Activated CD8-positive, alpha-beta T cell treated with anti-CD3 and anti-CD28 coated beads, Interleukin-2, amount 10 ng/mL, durations not matched to agents 7 days and 5 days (primary cell): ENCODE results near the gene SBDS. TPM values are rescaled to one million over a fixed set of nuclear protein-coding genes. Genes with fewer than 3 reads are reported as not detected.

Source experiments
- total RNA-seq, 2 experiments: library from RNA; stranded (reverse); gene quantifications; one replicate each; pipeline ENCODE4 v1.2.3, GENCODE V29; 2021

The SBDS gene
- total RNA-seq, 2 experiments from 2014 or later = 40.1 to 40.8 TPM

Other genes starting within 250 kb of the SBDS start
- 10 to 100 TPM; 80.0 to 91.4 TPM for gene TMEM248, start 74.4 kb downstream of the SBDS start, total RNA-seq
- 10 to 100 TPM; 16.1 to 17.8 TPM for gene TYW1, start 1.2 kb upstream of the SBDS start, total RNA-seq